ENCODE results near the gene HSPA12A.

HSPA12A gene

GRCh38 chr10:116706281-116706680 lies 36.1 kb downstream of the HSPA12A start:
- no peak for TF ChIP-seq CTCF (IDR thresholded peaks at IDR 0.05)
- H3K36me3 ChIP-seq: no peaks in the 10 kb centered on the region
- H3K4me1 ChIP-seq (ENCODE audit: control insufficient read depth in 1 of 2, insufficient read depth in 1 of 2, low read depth in 1 of 2, low read length in 1 of 2): no peaks in the 10 kb centered on the region
- peaks cover 13% of the 10 kb centered on the region for H3K27me3 ChIP-seq
- H3K9me3 ChIP-seq: no peaks in the 10 kb centered on the region
- H3K4me3 ChIP-seq (ENCODE audit: low read depth in 1 of 2, low read length in 1 of 2): no peak overlapping the region
- no peak overlapping the region for H3K27ac ChIP-seq

GRCh38 chr10:116705498-116705897 lies 36.9 kb downstream of the HSPA12A start:
- Histone ChIP-seq H3K4me1 (ENCODE audit: control insufficient read depth in 1 of 2, insufficient read depth in 1 of 2, low read depth in 1 of 2, low read length in 1 of 2) (no peaks in the 10 kb centered on the region), H3K36me3 (no peaks in the 10 kb centered on the region), H3K9me3 (no peaks in the 10 kb centered on the region), H3K27me3 (peaks cover 10% of the 10 kb centered on the region), H3K4me3 (ENCODE audit: low read depth in 1 of 2, low read length in 1 of 2) (no peak overlapping the region), H3K27ac (no peak overlapping the region)
- no peak for TF ChIP-seq CTCF (IDR thresholded peaks at IDR 0.05)

GRCh38 chr10:116704926-116705325 lies 37.4 kb downstream of the HSPA12A start:
- peaks cover 5% of the 10 kb centered on the region for H3K27me3 ChIP-seq
- H3K4me1 ChIP-seq (ENCODE audit: control insufficient read depth in 1 of 2, insufficient read depth in 1 of 2, low read depth in 1 of 2, low read length in 1 of 2): no peaks in the 10 kb centered on the region
- TF ChIP-seq CTCF (IDR thresholded peaks at IDR 0.05): no peak
- H3K4me3 ChIP-seq (ENCODE audit: low read depth in 1 of 2, low read length in 1 of 2): no peak overlapping the region
- no peak overlapping the region for H3K27ac ChIP-seq
- H3K36me3 ChIP-seq: no peaks in the 10 kb centered on the region
- no peaks in the 10 kb centered on the region for H3K9me3 ChIP-seq

GRCh38 chr10:116702165-116702564 lies 40.2 kb downstream of the HSPA12A start:
- no peaks in the 10 kb centered on the region for H3K9me3 ChIP-seq
- no peaks in the 10 kb centered on the region for H3K27me3 ChIP-seq
- no peak overlapping the region for H3K27ac ChIP-seq
- H3K4me3 ChIP-seq (ENCODE audit: low read depth in 1 of 2, low read length in 1 of 2): no peak overlapping the region
- H3K36me3 ChIP-seq: no peaks in the 10 kb centered on the region
- no peaks in the 10 kb centered on the region for H3K4me1 ChIP-seq (ENCODE audit: control insufficient read depth in 1 of 2, insufficient read depth in 1 of 2, low read depth in 1 of 2, low read length in 1 of 2)
- TF ChIP-seq CTCF (IDR thresholded peaks at IDR 0.05): no peak

- Histone ChIP-seq H3K27ac (no peak overlapping the region), H3K27me3 (no peaks in the 10 kb centered on the region), H3K4me3 (ENCODE audit: low read depth in 1 of 2, low read length in 1 of 2) (no peak overlapping the region), H3K4me1 (ENCODE audit: control insufficient read depth in 1 of 2, insufficient read depth in 1 of 2, low read depth in 1 of 2, low read length in 1 of 2) (no peaks in the 10 kb centered on the region), H3K36me3 (no peaks in the 10 kb centered on the region), H3K9me3 (no peaks in the 10 kb centered on the region)
- TF ChIP-seq CTCF (IDR thresholded peaks at IDR 0.05): no peak
Observed at GRCh38 chr10:116699471-116700150, 42.8 kb downstream of the HSPA12A start.
